ENCODE data around the gene QDPR.
"Not testable (repeated sequence)": the region's sequence is repeated elsewhere in the genome, so short reads cannot be mapped to it uniquely, and the experiment has no call there.

QDPR gene

GRCh38 chr4:17546222-17546621 lies 34.3 kb upstream of the QDPR start:
- no peaks in the 10 kb centered on the region for H3K36me3 ChIP-seq (ENCODE audit: insufficient read depth, low read length)

GRCh38 chr4:17545374-17546140 lies 33.7 kb upstream of the QDPR start:
- H3K27me3 ChIP-seq (ENCODE audit: control insufficient read depth, insufficient read depth, low read length): peaks cover 12% of the 10 kb centered on the region
- H3K36me3 ChIP-seq (ENCODE audit: insufficient read depth, low read length): no peaks in the 10 kb centered on the region
- H3K4me2 ChIP-seq (ENCODE audit: low read length): no peak overlapping the region
- no peak overlapping the region for H3K4me3 ChIP-seq (ENCODE audit: low read length)
- H3K9me3 ChIP-seq (replicated peaks; ENCODE audit: low read length): no peaks in the 10 kb centered on the region
- no peaks in the 10 kb centered on the region for H3K4me1 ChIP-seq (ENCODE audit: control insufficient read depth, insufficient read depth, low read length)
- H3K9ac ChIP-seq (ENCODE audit: low read depth, low read length): no peak overlapping the region

More at GRCh38 chr4:17546222-17546621, 34.3 kb upstream of the QDPR start:
- Histone ChIP-seq H3K4me3 (ENCODE audit: low read length) (no peak overlapping the region), H3K4me2 (ENCODE audit: low read length) (no peak overlapping the region), H3K27me3 (ENCODE audit: control insufficient read depth, insufficient read depth, low read length) (peaks cover 12% of the 10 kb centered on the region), H3K9me3 (replicated peaks; ENCODE audit: low read length) (no peaks in the 10 kb centered on the region), H3K9ac (ENCODE audit: low read depth, low read length) (no peak overlapping the region), H3K4me1 (ENCODE audit: control insufficient read depth, insufficient read depth, low read length) (no peaks in the 10 kb centered on the region)

GRCh38 chr4:17544831-17545234 lies 32.9 kb upstream of the QDPR start:
- Histone ChIP-seq H3K4me2 (ENCODE audit: low read length) (no peak overlapping the region), H3K9me3 (replicated peaks; ENCODE audit: low read length) (no peaks in the 10 kb centered on the region), H3K27me3 (ENCODE audit: control insufficient read depth, insufficient read depth, low read length) (peaks cover 17% of the 10 kb centered on the region), H3K4me3 (ENCODE audit: low read length) (no peak overlapping the region), H3K9ac (ENCODE audit: low read depth, low read length) (no peak overlapping the region), H3K4me1 (ENCODE audit: control insufficient read depth, insufficient read depth, low read length) (no peaks in the 10 kb centered on the region), H3K36me3 (ENCODE audit: insufficient read depth, low read length) (no peaks in the 10 kb centered on the region)

- H3K36me3 ChIP-seq (ENCODE audit: insufficient read depth, low read length): no peaks in the 10 kb centered on the region
- peaks cover 17% of the 10 kb centered on the region for H3K27me3 ChIP-seq (ENCODE audit: control insufficient read depth, insufficient read depth, low read length)
- no peaks in the 10 kb centered on the region for H3K4me1 ChIP-seq (ENCODE audit: control insufficient read depth, insufficient read depth, low read length)
- H3K4me2 ChIP-seq (ENCODE audit: low read length): no peak overlapping the region
- H3K4me3 ChIP-seq (ENCODE audit: low read length): no peak overlapping the region
- H3K9me3 ChIP-seq (replicated peaks; ENCODE audit: low read length): no peaks in the 10 kb centered on the region
- H3K9ac ChIP-seq (ENCODE audit: low read depth, low read length): no peak overlapping the region
These were observed 32.3 kb upstream of the QDPR start for GRCh38 chr4:17544205-17544604.

GRCh38 chr4:17537060-17537459 lies 25.2 kb upstream of the QDPR start:
- not testable (repeated sequence) for H3K9ac ChIP-seq (ENCODE audit: low read depth, low read length); H3K4me1 ChIP-seq (ENCODE audit: control insufficient read depth, insufficient read depth, low read length); H3K4me2 ChIP-seq (ENCODE audit: low read length); H3K4me3 ChIP-seq (ENCODE audit: low read length); H3K36me3 ChIP-seq (ENCODE audit: insufficient read depth, low read length); H3K9me3 ChIP-seq (replicated peaks; ENCODE audit: low read length)
- peaks cover 15% of the 10 kb centered on the region for H3K27me3 ChIP-seq (ENCODE audit: control insufficient read depth, insufficient read depth, low read length)

- no peaks in the 10 kb centered on the region for H3K36me3 ChIP-seq (ENCODE audit: insufficient read depth, low read length)
These were observed 24.0 kb upstream of the QDPR start for GRCh38 chr4:17535906-17536305.

GRCh38 chr4:17535242-17535641 lies 23.4 kb upstream of the QDPR start:
- no peaks in the 10 kb centered on the region for H3K4me1 ChIP-seq (ENCODE audit: control insufficient read depth, insufficient read depth, low read length)
- no peak overlapping the region for H3K4me3 ChIP-seq (ENCODE audit: low read length)
- no peaks in the 10 kb centered on the region for H3K36me3 ChIP-seq (ENCODE audit: insufficient read depth, low read length)
- no peaks in the 10 kb centered on the region for H3K9me3 ChIP-seq (replicated peaks; ENCODE audit: low read length)
- H3K9ac ChIP-seq (ENCODE audit: low read depth, low read length): no peak overlapping the region
- H3K27me3 ChIP-seq (ENCODE audit: control insufficient read depth, insufficient read depth, low read length): peaks cover 13% of the 10 kb centered on the region
- no peak overlapping the region for H3K4me2 ChIP-seq (ENCODE audit: low read length)

More at GRCh38 chr4:17535906-17536305, 24.0 kb upstream of the QDPR start:
- H3K4me3 ChIP-seq (ENCODE audit: low read length): no peak overlapping the region
- no peaks in the 10 kb centered on the region for H3K9me3 ChIP-seq (replicated peaks; ENCODE audit: low read length)
- no peak overlapping the region for H3K9ac ChIP-seq (ENCODE audit: low read depth, low read length)
- peaks cover 17% of the 10 kb centered on the region for H3K27me3 ChIP-seq (ENCODE audit: control insufficient read depth, insufficient read depth, low read length)
- no peak overlapping the region for H3K4me2 ChIP-seq (ENCODE audit: low read length)
- H3K4me1 ChIP-seq (ENCODE audit: control insufficient read depth, insufficient read depth, low read length): no peaks in the 10 kb centered on the region

- H3K9ac ChIP-seq (ENCODE audit: low read depth, low read length): no peak overlapping the region
- H3K9me3 ChIP-seq (replicated peaks; ENCODE audit: low read length): no peaks in the 10 kb centered on the region
- no peaks in the 10 kb centered on the region for H3K36me3 ChIP-seq (ENCODE audit: insufficient read depth, low read length)
- no peak overlapping the region for H3K4me3 ChIP-seq (ENCODE audit: low read length)
- H3K4me1 ChIP-seq (ENCODE audit: control insufficient read depth, insufficient read depth, low read length): no peaks in the 10 kb centered on the region
- H3K4me2 ChIP-seq (ENCODE audit: low read length): no peak overlapping the region
- peaks cover 12% of the 10 kb centered on the region for H3K27me3 ChIP-seq (ENCODE audit: control insufficient read depth, insufficient read depth, low read length)
These were observed 22.8 kb upstream of the QDPR start for GRCh38 chr4:17534705-17535104.

GRCh38 chr4:17531538-17532285 lies 19.8 kb upstream of the QDPR start:
- H3K9me3 ChIP-seq (replicated peaks; ENCODE audit: low read length): no peaks in the 10 kb centered on the region
- H3K4me2 ChIP-seq (ENCODE audit: low read length): no peak overlapping the region
- H3K4me1 ChIP-seq (ENCODE audit: control insufficient read depth, insufficient read depth, low read length): no peaks in the 10 kb centered on the region
- no peaks in the 10 kb centered on the region for H3K36me3 ChIP-seq (ENCODE audit: insufficient read depth, low read length)
- peaks cover 19% of the 10 kb centered on the region for H3K27me3 ChIP-seq (ENCODE audit: control insufficient read depth, insufficient read depth, low read length)
- H3K9ac ChIP-seq (ENCODE audit: low read depth, low read length): no peak overlapping the region
- no peak overlapping the region for H3K4me3 ChIP-seq (ENCODE audit: low read length)

GRCh38 chr4:17528551-17529165 lies 16.8 kb upstream of the QDPR start:
- no peak overlapping the region for H3K9ac ChIP-seq (ENCODE audit: low read depth, low read length)
- H3K4me1 ChIP-seq (ENCODE audit: control insufficient read depth, insufficient read depth, low read length): no peaks in the 10 kb centered on the region
- no peaks in the 10 kb centered on the region for H3K36me3 ChIP-seq (ENCODE audit: insufficient read depth, low read length)
- H3K27me3 ChIP-seq (ENCODE audit: control insufficient read depth, insufficient read depth, low read length): peaks cover 28% of the 10 kb centered on the region
- H3K4me3 ChIP-seq (ENCODE audit: low read length): no peak overlapping the region
- no peak overlapping the region for H3K4me2 ChIP-seq (ENCODE audit: low read length)
- no peaks in the 10 kb centered on the region for H3K9me3 ChIP-seq (replicated peaks; ENCODE audit: low read length)

- Histone ChIP-seq H3K9ac (ENCODE audit: low read depth, low read length) (no peak overlapping the region), H3K4me1 (ENCODE audit: control insufficient read depth, insufficient read depth, low read length) (no peaks in the 10 kb centered on the region), H3K4me3 (ENCODE audit: low read length) (no peak overlapping the region), H3K4me2 (ENCODE audit: low read length) (no peak overlapping the region), H3K27me3 (ENCODE audit: control insufficient read depth, insufficient read depth, low read length) (peaks cover 26% of the 10 kb centered on the region), H3K9me3 (replicated peaks; ENCODE audit: low read length) (no peaks in the 10 kb centered on the region), H3K36me3 (ENCODE audit: insufficient read depth, low read length) (no peaks in the 10 kb centered on the region)
These were observed 15.0 kb upstream of the QDPR start for GRCh38 chr4:17526695-17527477.
